WERI-Rb-1 (cell line): ENCODE measurements around the gene EHD3.

Experiments used
- DNase-seq: peaks from one replicate; pipeline ENCODE4 v3.0.0-alpha.2; 2020
- H3K27ac ChIP-seq: fragments of 250-450 bp; sonication (Bioruptor Pico); 2 replicates; pipeline ENCODE4 v1.5.1; 2020; ENCODE audit warnings: mild to moderate bottlenecking, moderate library complexity
- H3K27me3 ChIP-seq: fragments of 250-450 bp; sonication (Bioruptor Pico); 2 replicates; pipeline ENCODE4 v1.5.1; 2021; ENCODE audit warnings: mild to moderate bottlenecking, low read depth, moderate library complexity; ENCODE audit not compliant: insufficient read depth, severe bottlenecking
- H3K36me3 ChIP-seq: fragments of 250-450 bp; sonication (Bioruptor Pico); 2 replicates; pipeline ENCODE4 v1.5.1; 2020; ENCODE audit warnings: mild to moderate bottlenecking, moderate library complexity
- H3K4me3 ChIP-seq: 2 replicates; pipeline ENCODE4 v1.5.1; 2011; ENCODE audit warnings: low read depth, mild to moderate bottlenecking, control low read depth, low read length
- H3K9me3 ChIP-seq: fragments of 250-450 bp; sonication (Bioruptor Pico); 2 replicates; pipeline ENCODE4 v1.5.1; 2021; ENCODE audit warnings: mild to moderate bottlenecking, moderate library complexity; ENCODE audit not compliant: severe bottlenecking
- TF ChIP-seq, protein P1 (sequence below): IDR thresholded peaks from 2 replicates; pipeline ENCODE4 v1.5.1; 2011; ENCODE audit warnings: low read depth, mild to moderate bottlenecking, control low read depth, inconsistent platforms, low read length

The EHD3 gene

GRCh38 chr2:31314761-31315160, 80.8 kb downstream of the EHD3 start:
- Histone ChIP-seq H3K27me3 (no peaks in the 10 kb centered on the region), H3K9me3 (no peaks in the 10 kb centered on the region), H3K36me3 (no peaks in the 10 kb centered on the region), H3K27ac (no peak overlapping the region), H3K4me3 (no peak overlapping the region)
- TF ChIP-seq, protein P1, sequence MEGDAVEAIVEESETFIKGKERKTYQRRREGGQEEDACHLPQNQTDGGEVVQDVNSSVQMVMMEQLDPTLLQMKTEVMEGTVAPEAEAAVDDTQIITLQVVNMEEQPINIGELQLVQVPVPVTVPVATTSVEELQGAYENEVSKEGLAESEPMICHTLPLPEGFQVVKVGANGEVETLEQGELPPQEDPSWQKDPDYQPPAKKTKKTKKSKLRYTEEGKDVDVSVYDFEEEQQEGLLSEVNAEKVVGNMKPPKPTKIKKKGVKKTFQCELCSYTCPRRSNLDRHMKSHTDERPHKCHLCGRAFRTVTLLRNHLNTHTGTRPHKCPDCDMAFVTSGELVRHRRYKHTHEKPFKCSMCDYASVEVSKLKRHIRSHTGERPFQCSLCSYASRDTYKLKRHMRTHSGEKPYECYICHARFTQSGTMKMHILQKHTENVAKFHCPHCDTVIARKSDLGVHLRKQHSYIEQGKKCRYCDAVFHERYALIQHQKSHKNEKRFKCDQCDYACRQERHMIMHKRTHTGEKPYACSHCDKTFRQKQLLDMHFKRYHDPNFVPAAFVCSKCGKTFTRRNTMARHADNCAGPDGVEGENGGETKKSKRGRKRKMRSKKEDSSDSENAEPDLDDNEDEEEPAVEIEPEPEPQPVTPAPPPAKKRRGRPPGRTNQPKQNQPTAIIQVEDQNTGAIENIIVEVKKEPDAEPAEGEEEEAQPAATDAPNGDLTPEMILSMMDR: no peak
- DNase-seq: no peak

- H3K27me3 ChIP-seq: no peaks in the 10 kb centered on the region
- H3K4me3 ChIP-seq: no peak overlapping the region
- no peak overlapping the region for H3K27ac ChIP-seq
- no peak for DNase-seq
- TF ChIP-seq, protein P1: 0 out of 2 replicates have a peak, but pooled peaks have one; percentile 28
- no peaks in the 10 kb centered on the region for H3K9me3 ChIP-seq
- no peaks in the 10 kb centered on the region for H3K36me3 ChIP-seq
Measured at GRCh38 chr2:31317396-31317795, 83.4 kb downstream of the EHD3 start.

- Histone ChIP-seq H3K9me3 (no peaks in the 10 kb centered on the region), H3K27ac (no peak overlapping the region), H3K4me3 (no peak overlapping the region), H3K27me3 (no peaks in the 10 kb centered on the region), H3K36me3 (no peaks in the 10 kb centered on the region)
- TF ChIP-seq, protein P1: no peak
- no peak for DNase-seq
Measured at GRCh38 chr2:31318361-31319336, 84.7 kb downstream of the EHD3 start.
